ENCODE results near the gene DENND2C. TPM values are rescaled to one million over a fixed set of nuclear protein-coding genes. Genes with fewer than 3 reads are reported as not detected.

DENND2C gene
- total RNA-seq, 1 donor from 2014 or later = 0.81 TPM

GRCh38 chr1:114618606-114619005 is 51.2 kb downstream of the DENND2C start:
- TF ChIP-seq CTCF (conservative IDR thresholded peaks at IDR 0.05; ENCODE audit: low read depth, low read length) = no peak
- DNase-seq (ENCODE audit: low read depth) = no peak
- H3K4me3 ChIP-seq (ENCODE audit: low read depth, low read length) = no peak overlapping the region

- no peak for TF ChIP-seq CTCF (conservative IDR thresholded peaks at IDR 0.05; ENCODE audit: low read depth, low read length)
- DNase-seq (ENCODE audit: low read depth) = no peak
- no peak overlapping the region for H3K4me3 ChIP-seq (ENCODE audit: low read depth, low read length)
Observed at GRCh38 chr1:114610546-114611245, 59.2 kb downstream of the DENND2C start.

- DNase-seq (ENCODE audit: low read depth) = no peak
- no peak for TF ChIP-seq CTCF (conservative IDR thresholded peaks at IDR 0.05; ENCODE audit: low read depth, low read length)
- no peak overlapping the region for H3K4me3 ChIP-seq (ENCODE audit: low read depth, low read length)
Observed at GRCh38 chr1:114609826-114610225, 60.0 kb downstream of the DENND2C start.

GRCh38 chr1:114609026-114609425 is 60.8 kb downstream of the DENND2C start:
- H3K4me3 ChIP-seq (ENCODE audit: low read depth, low read length) = no peak overlapping the region
- DNase-seq (ENCODE audit: low read depth) = no peak
- TF ChIP-seq CTCF (conservative IDR thresholded peaks at IDR 0.05; ENCODE audit: low read depth, low read length) = no peak

- DNase-seq (ENCODE audit: low read depth) = no peak
- TF ChIP-seq CTCF (conservative IDR thresholded peaks at IDR 0.05; ENCODE audit: low read depth, low read length) = no peak
Observed at GRCh38 chr1:114607223-114607622, 62.6 kb downstream of the DENND2C start.

GRCh38 chr1:114597949-114598348 is 71.9 kb downstream of the DENND2C start:
- no peak overlapping the region for H3K4me3 ChIP-seq (ENCODE audit: low read depth, low read length)
- no peak for TF ChIP-seq CTCF (conservative IDR thresholded peaks at IDR 0.05; ENCODE audit: low read depth, low read length)
- no peak for DNase-seq (ENCODE audit: low read depth)

More at GRCh38 chr1:114607223-114607622, 62.6 kb downstream of the DENND2C start:
- no peak overlapping the region for H3K4me3 ChIP-seq (ENCODE audit: low read depth, low read length)

- no peak for TF ChIP-seq CTCF (conservative IDR thresholded peaks at IDR 0.05; ENCODE audit: low read depth, low read length)
- H3K4me3 ChIP-seq (ENCODE audit: low read depth, low read length) = no peak overlapping the region
- DNase-seq (ENCODE audit: low read depth) = no peak
Observed at GRCh38 chr1:114595602-114596001, 74.2 kb downstream of the DENND2C start.
